SJCRH30 (cell line): ENCODE measurements around the gene MED25. TPM values are rescaled to one million over a fixed set of nuclear protein-coding genes. Genes with fewer than 3 reads are reported as not detected.

Experiments used
- DNase-seq, 2 experiments: peaks; one replicate each; pipeline ENCODE4 v3.0.0-alpha.2; 2015 to 2020
- H3K27ac ChIP-seq: fragments of 250-450 bp; sonication (Bioruptor Pico); 2 replicates; pipeline ENCODE4 v1.5.1; 2020; ENCODE audit warnings: mild to moderate bottlenecking, moderate library complexity
- H3K27me3 ChIP-seq: fragments of 250-450 bp; sonication (Bioruptor Pico); 2 replicates; pipeline ENCODE4 v1.5.1; 2020; ENCODE audit warnings: mild to moderate bottlenecking, moderate library complexity
- H3K36me3 ChIP-seq: fragments of 250-450 bp; sonication (Bioruptor Pico); 2 replicates; pipeline ENCODE4 v1.5.1; 2020; ENCODE audit warnings: mild to moderate bottlenecking, moderate library complexity
- H3K4me1 ChIP-seq: fragments of 250-450 bp; sonication (Bioruptor Pico); 2 replicates; pipeline ENCODE4 v1.5.1; 2020; ENCODE audit warnings: mild to moderate bottlenecking, moderate library complexity
- H3K4me3 ChIP-seq: fragments of 250-450 bp; sonication (Bioruptor Pico); 2 replicates; pipeline ENCODE4 v1.5.1; 2020; ENCODE audit warnings: mild to moderate bottlenecking, moderate library complexity
- H3K9me3 ChIP-seq: fragments of 250-450 bp; sonication (Bioruptor Pico); replicated peaks from 2 replicates; pipeline ENCODE4 v1.5.1; 2020; ENCODE audit warnings: mild to moderate bottlenecking, moderate library complexity
- total RNA-seq: library from RNA; depleted of rRNA; stranded (reverse); fragments of >200 nt; shearing (Covaris generic); gene quantifications from 2 replicates; pipeline ENCODE4 v1.2.3, GENCODE V29; 2014

Gene MED25
- total RNA-seq, 1 experiment from 2014 or later: 22.2 TPM

GRCh38 chr19:49837425-49837824, 19.3 kb downstream of the MED25 start:
- DNase-seq: no peak
- Histone ChIP-seq H3K9me3 (no peaks in the 10 kb centered on the region), H3K27ac (no peak overlapping the region), H3K4me1 (no peaks in the 10 kb centered on the region), H3K4me3 (no peak overlapping the region), H3K27me3 (no peaks in the 10 kb centered on the region), H3K36me3 (peaks cover 19% of the 10 kb centered on the region)

GRCh38 chr19:49838885-49839588, 20.9 kb downstream of the MED25 start:
- no peaks in the 10 kb centered on the region for H3K9me3 ChIP-seq
- no peak for DNase-seq
- H3K27me3 ChIP-seq: no peaks in the 10 kb centered on the region
- H3K27ac ChIP-seq: no peak overlapping the region
- peaks cover 17% of the 10 kb centered on the region for H3K36me3 ChIP-seq
- no peak overlapping the region for H3K4me3 ChIP-seq
- no peaks in the 10 kb centered on the region for H3K4me1 ChIP-seq

GRCh38 chr19:49839713-49840112, 21.6 kb downstream of the MED25 start:
- H3K36me3 ChIP-seq: peaks cover 17% of the 10 kb centered on the region

GRCh38 chr19:49840321-49840720, 22.2 kb downstream of the MED25 start:
- no peaks in the 10 kb centered on the region for H3K4me1 ChIP-seq
- DNase-seq: no peak
- H3K27me3 ChIP-seq: no peaks in the 10 kb centered on the region
- no peak overlapping the region for H3K4me3 ChIP-seq
- H3K9me3 ChIP-seq: no peaks in the 10 kb centered on the region
- H3K27ac ChIP-seq: no peak overlapping the region
- H3K36me3 ChIP-seq: peaks cover 17% of the 10 kb centered on the region

More at GRCh38 chr19:49839713-49840112, 21.6 kb downstream of the MED25 start:
- Histone ChIP-seq H3K27ac (no peak overlapping the region), H3K27me3 (no peaks in the 10 kb centered on the region), H3K4me3 (no peak overlapping the region), H3K4me1 (no peaks in the 10 kb centered on the region), H3K9me3 (no peaks in the 10 kb centered on the region)
- DNase-seq: no peak

- no peaks in the 10 kb centered on the region for H3K9me3 ChIP-seq
- no peak for DNase-seq
- H3K4me1 ChIP-seq: no peaks in the 10 kb centered on the region
- no peak overlapping the region for H3K4me3 ChIP-seq
- H3K27me3 ChIP-seq: no peaks in the 10 kb centered on the region
- H3K27ac ChIP-seq: no peak overlapping the region
- peaks cover 17% of the 10 kb centered on the region for H3K36me3 ChIP-seq
Observed at GRCh38 chr19:49840736-49841249, 22.7 kb downstream of the MED25 start.

- no peaks in the 10 kb centered on the region for H3K4me1 ChIP-seq
- H3K27me3 ChIP-seq: no peaks in the 10 kb centered on the region
- no peak overlapping the region for H3K27ac ChIP-seq
- peaks cover 8% of the 10 kb centered on the region; the same call in 1 of the 2 replicates for H3K36me3 ChIP-seq
- no peaks in the 10 kb centered on the region for H3K9me3 ChIP-seq
- no peak for DNase-seq
- no peak overlapping the region for H3K4me3 ChIP-seq
Observed at GRCh38 chr19:49843265-49843664, 25.2 kb downstream of the MED25 start.

- no peak for DNase-seq
- H3K27me3 ChIP-seq: no peaks in the 10 kb centered on the region
- H3K36me3 ChIP-seq: peaks cover 10% of the 10 kb centered on the region; the same call in 1 of the 2 replicates
- H3K4me3 ChIP-seq: no peak overlapping the region
- H3K9me3 ChIP-seq: no peaks in the 10 kb centered on the region
- no peaks in the 10 kb centered on the region for H3K4me1 ChIP-seq
- H3K27ac ChIP-seq: no peak overlapping the region
Observed at GRCh38 chr19:49844138-49845095, 26.3 kb downstream of the MED25 start.

GRCh38 chr19:49845414-49845813, 27.3 kb downstream of the MED25 start:
- no peak overlapping the region for H3K4me3 ChIP-seq
- DNase-seq: no peak
- no peaks in the 10 kb centered on the region for H3K27me3 ChIP-seq
- no peaks in the 10 kb centered on the region for H3K9me3 ChIP-seq
- H3K27ac ChIP-seq: no peak overlapping the region
- 0 out of 2 replicates have a peak, but pooled peaks cover 4% of the 10 kb centered on the region for H3K36me3 ChIP-seq
- H3K4me1 ChIP-seq: no peaks in the 10 kb centered on the region

GRCh38 chr19:49846408-49846807, 28.3 kb downstream of the MED25 start:
- H3K36me3 ChIP-seq: 0 out of 2 replicates have a peak, but pooled peaks cover 4% of the 10 kb centered on the region
- no peak overlapping the region for H3K4me3 ChIP-seq
- no peak overlapping the region for H3K27ac ChIP-seq
- H3K27me3 ChIP-seq: no peaks in the 10 kb centered on the region
- no peaks in the 10 kb centered on the region for H3K9me3 ChIP-seq
- no peaks in the 10 kb centered on the region for H3K4me1 ChIP-seq
- no peak for DNase-seq

GRCh38 chr19:49847731-49848696, 29.9 kb downstream of the MED25 start:
- Histone ChIP-seq H3K36me3 (0 out of 2 replicates have a peak, but pooled peaks cover 4% of the 10 kb centered on the region), H3K27ac (no peak overlapping the region), H3K27me3 (no peaks in the 10 kb centered on the region), H3K9me3 (no peaks in the 10 kb centered on the region), H3K4me3 (no peak overlapping the region), H3K4me1 (no peaks in the 10 kb centered on the region; the same call in 1 of the 2 replicates)
- no peak for DNase-seq

GRCh38 chr19:49848938-49849337, 30.8 kb downstream of the MED25 start:
- DNase-seq: no peak
- Histone ChIP-seq H3K4me1 (no peaks in the 10 kb centered on the region; the same call in 1 of the 2 replicates), H3K27ac (no peak overlapping the region), H3K27me3 (no peaks in the 10 kb centered on the region), H3K9me3 (no peaks in the 10 kb centered on the region), H3K36me3 (0 out of 2 replicates have a peak, but pooled peaks cover 4% of the 10 kb centered on the region), H3K4me3 (no peak overlapping the region)

- Histone ChIP-seq H3K9me3 (no peaks in the 10 kb centered on the region), H3K4me3 (no peak overlapping the region), H3K27ac (no peak overlapping the region), H3K4me1 (no peaks in the 10 kb centered on the region; the same call in 1 of the 2 replicates), H3K36me3 (0 out of 2 replicates have a peak, but pooled peaks cover 4% of the 10 kb centered on the region), H3K27me3 (no peaks in the 10 kb centered on the region)
- no peak for DNase-seq
Observed at GRCh38 chr19:49849433-49850220, 31.5 kb downstream of the MED25 start.

- H3K4me3 ChIP-seq: peak overlapping the region; percentile 90
- DNase-seq: no peak
- H3K36me3 ChIP-seq: peaks cover 7% of the 10 kb centered on the region
- H3K27ac ChIP-seq: peak overlapping the region; percentile 97; the same call in 1 of the 2 replicates
- H3K27me3 ChIP-seq: no peaks in the 10 kb centered on the region
- H3K9me3 ChIP-seq: no peaks in the 10 kb centered on the region
- H3K4me1 ChIP-seq: no peaks in the 10 kb centered on the region; the same call in 1 of the 2 replicates
Observed at GRCh38 chr19:49850221-49850486, 32.1 kb downstream of the MED25 start.
